Endothelial cell of umbilical vein (primary cell): Measurements from ENCODE around the gene MGME1. TPM values are rescaled to one million over a fixed set of nuclear protein-coding genes. Genes with fewer than 3 reads are reported as not detected.

Experiments used
- BruUV-seq: library from RNA; stranded (reverse); fragments of 400-500 nt; replicated peaks from 2 replicates; lab custom pipeline; 2021; lab: Mats Ljungman, UMichigan
- CTCF ChIA-PET: fragments of 300-600, 350-600 bp; sonication (Branson Sonifier 250); formaldehyde crosslinking; loops from one replicate; lab custom pipeline; 2021; ENCODE audit warnings: antibody characterized with exemption, inconsistent platforms; lab: Charles Lee
- POLR2A ChIA-PET: fragments of 300-600, 350-600 bp; sonication (Branson Sonifier 250); formaldehyde crosslinking; loops from one replicate; lab custom pipeline; 2021; ENCODE audit warnings: antibody characterized with exemption, inconsistent platforms; lab: Charles Lee
- DNase-seq: peaks from one replicate; pipeline ENCODE4 v3.0.0-alpha.2; 2011; ENCODE audit warnings: low read depth, low spot score
- FAIRE-seq: peaks from 2 replicates; lab custom pipeline; 2011; peaks lifted over from hg19 to GRCh38; lab: Jason Lieb, UNC
- H2AFZ ChIP-seq: 2 replicates; pipeline ENCODE4 v1.6.0; 2012; ENCODE audit warnings: low read depth, low read length, control low read depth, inconsistent platforms
- H3K27ac ChIP-seq: 2 replicates; pipeline ENCODE4 v1.5.1; 2011; ENCODE audit warnings: low read depth, mild to moderate bottlenecking, control low read depth, low read length, moderate library complexity; ENCODE audit not compliant: insufficient read depth
- H3K27me3 ChIP-seq, 2 experiments: 2 replicates each; pipeline versions ENCODE4 v1.6.0 to v1.6.1; 2011; ENCODE audit warnings: low read length in 2 of 2, mixed read lengths in 1 of 2; ENCODE audit not compliant: control insufficient read depth in 2 of 2, insufficient read depth in 2 of 2
- H3K36me3 ChIP-seq, 2 experiments: 2 replicates in 1 of 2; 3 replicates in 1 of 2; pipeline ENCODE4 v1.5.1; 2011; ENCODE audit warnings: low read length in 2 of 2, mild to moderate bottlenecking in 1 of 2, moderate library complexity in 1 of 2; ENCODE audit not compliant: control insufficient read depth in 2 of 2, insufficient read depth in 2 of 2; ENCODE audit errors: extremely low read depth in 1 of 2
- H3K4me1 ChIP-seq: 3 replicates; pipeline ENCODE4 v1.5.1; 2011; ENCODE audit warnings: mild to moderate bottlenecking, low read length; ENCODE audit not compliant: control insufficient read depth, insufficient read depth; ENCODE audit errors: extremely low read depth
- H3K4me2 ChIP-seq: 2 replicates; pipeline ENCODE4 v1.6.1; 2011; ENCODE audit warnings: low read length, control low read depth, mixed read lengths; ENCODE audit not compliant: insufficient read depth
- H3K4me3 ChIP-seq, 3 experiments: fragments of 200-600 bp in 1 of 3; sonication (generic), shearing (Covaris generic) in 1 of 3; replicated peaks in 1 of 3; 2 replicates each; pipeline ENCODE4 v1.5.1; 2011 to 2016; ENCODE audit warnings: control low read depth in 3 of 3, low read length in 3 of 3, mild to moderate bottlenecking in 2 of 3, inconsistent platforms in 1 of 3, low read depth in 1 of 3, moderate library complexity in 1 of 3; ENCODE audit not compliant: insufficient read depth in 1 of 3
- H3K79me2 ChIP-seq: 2 replicates; pipeline ENCODE4 v1.6.0; 2012; ENCODE audit warnings: low read length, inconsistent platforms; ENCODE audit not compliant: control insufficient read depth, insufficient read depth
- H3K9ac ChIP-seq: replicated peaks from 2 replicates; pipeline ENCODE3; 2011; ENCODE audit warnings: low read length, control low read depth; ENCODE audit not compliant: insufficient read depth; ENCODE audit errors: extremely low read depth
- H3K9me1 ChIP-seq: replicated peaks from 3 replicates; pipeline ENCODE4 v1.6.0; 2011; ENCODE audit warnings: mild to moderate bottlenecking, low read length; ENCODE audit not compliant: control insufficient read depth, insufficient read depth; ENCODE audit errors: extremely low read depth
- H3K9me3 ChIP-seq: replicated peaks from 2 replicates; pipeline ENCODE4 v1.5.1; 2012; ENCODE audit warnings: low read length, inconsistent platforms; ENCODE audit not compliant: control insufficient read depth, insufficient read depth
- H4K20me1 ChIP-seq: replicated peaks from 2 replicates; pipeline ENCODE3; 2011; ENCODE audit warnings: mild to moderate bottlenecking, low read length; ENCODE audit not compliant: control insufficient read depth, insufficient read depth; ENCODE audit errors: extremely low read depth
- EZH2 ChIP-seq: IDR thresholded peaks from 2 replicates; pipeline ENCODE4 v1.6.1; 2012; ENCODE audit warnings: borderline replicate concordance, low read depth, mild to moderate bottlenecking, moderate library complexity, low read length, inconsistent platforms; ENCODE audit not compliant: severe bottlenecking
- FOS ChIP-seq: IDR thresholded peaks from 2 replicates; pipeline ENCODE4 v1.6.1; 2011; ENCODE audit warnings: mild to moderate bottlenecking, low read length, moderate library complexity, borderline replicate concordance; ENCODE audit not compliant: insufficient read depth
- GATA2 ChIP-seq: IDR thresholded peaks from 2 replicates; pipeline ENCODE4 v1.7.0; 2011; ENCODE audit warnings: low read depth, mild to moderate bottlenecking, moderate library complexity, mixed read lengths, low read length; ENCODE audit not compliant: insufficient read length, insufficient read depth
- JUN ChIP-seq: IDR thresholded peaks from 2 replicates; pipeline ENCODE4 v1.6.1; 2011; ENCODE audit warnings: borderline replicate concordance, low read depth; ENCODE audit not compliant: insufficient read length, insufficient read depth
- MYC ChIP-seq: IDR thresholded peaks from one replicate; pipeline ENCODE4 v1.6.1; 2011; ENCODE audit warnings: mild to moderate bottlenecking, low read depth, low read length
- POLR2A ChIP-seq: IDR thresholded peaks from 2 replicates; pipeline ENCODE4 v1.6.1; 2012; ENCODE audit warnings: low read depth, mild to moderate bottlenecking, control low read depth, low read length
- POLR2AphosphoS5 ChIP-seq: IDR thresholded peaks from 2 replicates; pipeline ENCODE4 v1.6.1; 2012; ENCODE audit warnings: low read depth, mild to moderate bottlenecking, control low read depth, low read length, moderate library complexity; ENCODE audit not compliant: insufficient read depth
- dilution Hi-C: fragments of 300-500 bp; cut with MboI; formaldehyde crosslinking; loops from one replicate; pipeline ENCODE4 v1.15.0; 2019; ENCODE audit warnings: low sequenced_read_pairs; ENCODE audit not compliant: extremely low pct_ligation_motif_present
- intact Hi-C: fragments of 100-400 bp; cut with micrococcal nuclease; formaldehyde crosslinking; loops from one replicate; pipeline ENCODE4 v1.10.0; 2022
- polyA plus RNA-seq, 4 experiments: library from polyadenylated mRNA; depleted of rRNA in 3 of 4; stranded (reverse) in 3 of 4; unstranded in 1 of 4; fragments of >200 nt; gene quantifications; 2 replicates each; pipeline versions ENCODE4 v1.2.1 to v1.2.3, GENCODE V29; 2011 to 2012; ENCODE audit warnings: missing spikeins in 1 of 4
- total RNA-seq: library from RNA; stranded (reverse); gene quantifications from 2 replicates; pipeline ENCODE4 v1.2.3, GENCODE V29; 2021
- TF ChIP-seq, protein P1 (sequence below), 2 donors: IDR thresholded peaks; 1 replicate in 1 of 2; 2 replicates in 1 of 2; pipeline ENCODE4 v1.5.1; 2011; ENCODE audit warnings: low read length in 2 of 2, mild to moderate bottlenecking in 2 of 2, moderate library complexity in 2 of 2, control low read depth in 1 of 2, inconsistent platforms in 1 of 2, low read depth in 1 of 2; ENCODE audit not compliant: insufficient read depth in 1 of 2; ENCODE audit errors: extremely low read depth in 1 of 2
- TF ChIP-seq, protein P2 (sequence below): IDR thresholded peaks from 2 replicates; pipeline ENCODE4 v1.6.1; 2011; ENCODE audit not compliant: insufficient read depth, insufficient read length

MGME1 gene
- total and polyA plus RNA-seq, 2 donors (not counting 3 experiments of a cell fraction or from before 2014, with no cell fraction given) = 8.9 to 26.2 TPM

DNA sequence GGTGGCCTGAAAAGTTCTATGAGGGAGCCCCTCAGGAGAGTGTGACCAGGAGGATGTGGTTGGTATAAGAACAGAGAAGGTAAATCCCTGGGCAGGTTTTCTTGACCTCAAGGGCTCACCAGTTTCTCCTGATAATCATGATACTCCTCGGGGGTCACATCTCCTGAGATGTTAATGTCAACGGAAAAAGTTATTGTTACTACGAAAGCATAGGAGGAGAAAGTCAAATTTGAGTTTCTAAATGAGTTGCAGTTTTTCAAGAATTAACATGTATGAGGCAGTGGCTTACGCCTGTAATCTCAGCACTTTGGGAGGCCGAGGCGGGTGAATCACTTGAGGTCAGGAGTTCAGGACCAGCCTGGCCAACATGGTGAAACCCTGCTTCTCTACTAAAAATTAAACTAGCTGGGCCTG is 23.4 kb downstream of the MGME1 start:
- dilution Hi-C loops (no loop called here), intact Hi-C loops (loop anchor here (10.0 kb wide), 2 partner anchors 247 to 457 kb away; partner anchors contain the start of gene BFSP1)
- CTCF ChIA-PET = interaction anchor here (0.6 to 8.1 kb wide), 2 partner anchors 24 to 29 kb away, joined by 3 to 104 read pairs; partner anchors contain the start of genes MGME1 and SNX5

More for the DNA sequence above, 23.4 kb downstream of the MGME1 start:
- Histone ChIP-seq H3K27ac (peak overlapping the region; percentile 6), H2AFZ (no peak overlapping the region), H3K9me1 (no peaks in the 10 kb centered on the region), H3K9me3 (no peaks in the 10 kb centered on the region), H4K20me1 (no peaks in the 10 kb centered on the region), H3K36me3 (no peaks in the 10 kb centered on the region), H3K4me3 (no peak overlapping the region), H3K4me2 (no peak overlapping the region), H3K79me2 (no peaks in the 10 kb centered on the region), H3K27me3 (peaks cover 0 to 2% of the 10 kb centered on the region in 2 experiments), H3K4me1 (peaks cover 16% of the 10 kb centered on the region), H3K9ac (peak overlapping the region; percentile 9)
- TF ChIP-seq JUN (no peak), MYC (no peak), FOS (no peak), POLR2A (no peak), EZH2 (no peak), POLR2AphosphoS5 (no peak), GATA2 (no peak)
- TF ChIP-seq, protein P1, sequence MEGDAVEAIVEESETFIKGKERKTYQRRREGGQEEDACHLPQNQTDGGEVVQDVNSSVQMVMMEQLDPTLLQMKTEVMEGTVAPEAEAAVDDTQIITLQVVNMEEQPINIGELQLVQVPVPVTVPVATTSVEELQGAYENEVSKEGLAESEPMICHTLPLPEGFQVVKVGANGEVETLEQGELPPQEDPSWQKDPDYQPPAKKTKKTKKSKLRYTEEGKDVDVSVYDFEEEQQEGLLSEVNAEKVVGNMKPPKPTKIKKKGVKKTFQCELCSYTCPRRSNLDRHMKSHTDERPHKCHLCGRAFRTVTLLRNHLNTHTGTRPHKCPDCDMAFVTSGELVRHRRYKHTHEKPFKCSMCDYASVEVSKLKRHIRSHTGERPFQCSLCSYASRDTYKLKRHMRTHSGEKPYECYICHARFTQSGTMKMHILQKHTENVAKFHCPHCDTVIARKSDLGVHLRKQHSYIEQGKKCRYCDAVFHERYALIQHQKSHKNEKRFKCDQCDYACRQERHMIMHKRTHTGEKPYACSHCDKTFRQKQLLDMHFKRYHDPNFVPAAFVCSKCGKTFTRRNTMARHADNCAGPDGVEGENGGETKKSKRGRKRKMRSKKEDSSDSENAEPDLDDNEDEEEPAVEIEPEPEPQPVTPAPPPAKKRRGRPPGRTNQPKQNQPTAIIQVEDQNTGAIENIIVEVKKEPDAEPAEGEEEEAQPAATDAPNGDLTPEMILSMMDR (IDR thresholded peaks at IDR 0.05; ENCODE audit: extremely low read depth in 1 of 2, insufficient read depth in 1 of 2, low read depth in 1 of 2, low read length in 2 of 2) = no peak
- TF ChIP-seq, protein P2, sequence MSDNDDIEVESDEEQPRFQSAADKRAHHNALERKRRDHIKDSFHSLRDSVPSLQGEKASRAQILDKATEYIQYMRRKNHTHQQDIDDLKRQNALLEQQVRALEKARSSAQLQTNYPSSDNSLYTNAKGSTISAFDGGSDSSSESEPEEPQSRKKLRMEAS = no peak
- POLR2A ChIA-PET = interaction anchor here (0.7 to 1.7 kb wide), 2 partner anchors 21 to 96 kb away, joined by 5 to 8 read pairs; no protein-coding TSS in a partner anchor
- FAIRE-seq (no peak), DNase-seq (no peak)
- no TSS peak for BruUV-seq
